ENCODE results near the gene SH3D21.

Gene SH3D21

DNA sequence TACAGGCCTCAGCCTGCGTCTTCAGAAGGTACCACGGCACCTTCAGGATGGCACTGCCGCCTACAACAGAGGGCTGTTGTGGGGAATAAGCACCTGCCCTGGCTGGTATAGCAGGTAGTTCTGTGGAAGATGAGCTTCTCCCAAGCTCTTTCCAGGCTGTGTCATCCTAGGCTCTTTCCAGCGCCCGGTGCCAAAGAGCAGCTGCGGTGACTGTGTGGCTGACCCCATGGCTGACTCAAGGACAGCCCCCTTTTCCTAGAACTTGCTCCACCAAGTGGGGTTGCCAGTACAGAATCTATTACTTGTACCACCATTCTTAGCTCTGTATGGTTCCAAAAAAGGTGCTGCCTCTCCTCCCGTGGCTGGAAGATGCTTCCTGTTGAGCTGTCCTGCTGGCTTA lies 39.2 kb downstream of the SH3D21 start:
- Histone ChIP-seq H3K4me1 (ENCODE audit: low read length) (no peaks in the 10 kb centered on the region), H3K4me3 (ENCODE audit: low read length) (no peak overlapping the region), H3F3A (ENCODE audit: insufficient read depth, low read length) (no peaks in the 10 kb centered on the region), H4K20me1 (ENCODE audit: insufficient read depth, low read length) (no peaks in the 10 kb centered on the region), H3K9ac (ENCODE audit: low read length) (no peak overlapping the region), H3K27ac (ENCODE audit: low read length) (no peak overlapping the region), H3K36me3 (replicated peaks; ENCODE audit: insufficient read depth, low read length) (no peaks in the 10 kb centered on the region; the same call in 1 of the 2 replicates), H3K9me3 (replicated peaks; ENCODE audit: insufficient read depth, low read length) (no peaks in the 10 kb centered on the region), H3K27me3 (replicated peaks; ENCODE audit: insufficient read depth, low read length) (no peaks in the 10 kb centered on the region), H3K79me2 (ENCODE audit: low read length) (no peaks in the 10 kb centered on the region), H3K4me2 (ENCODE audit: low read depth, low read length) (no peak overlapping the region), H2AFZ (ENCODE audit: low read length) (no peak overlapping the region), H3K9me2 (replicated peaks; ENCODE audit: insufficient read depth, low read length) (no peaks in the 10 kb centered on the region)
- TF ChIP-seq, protein P1, sequence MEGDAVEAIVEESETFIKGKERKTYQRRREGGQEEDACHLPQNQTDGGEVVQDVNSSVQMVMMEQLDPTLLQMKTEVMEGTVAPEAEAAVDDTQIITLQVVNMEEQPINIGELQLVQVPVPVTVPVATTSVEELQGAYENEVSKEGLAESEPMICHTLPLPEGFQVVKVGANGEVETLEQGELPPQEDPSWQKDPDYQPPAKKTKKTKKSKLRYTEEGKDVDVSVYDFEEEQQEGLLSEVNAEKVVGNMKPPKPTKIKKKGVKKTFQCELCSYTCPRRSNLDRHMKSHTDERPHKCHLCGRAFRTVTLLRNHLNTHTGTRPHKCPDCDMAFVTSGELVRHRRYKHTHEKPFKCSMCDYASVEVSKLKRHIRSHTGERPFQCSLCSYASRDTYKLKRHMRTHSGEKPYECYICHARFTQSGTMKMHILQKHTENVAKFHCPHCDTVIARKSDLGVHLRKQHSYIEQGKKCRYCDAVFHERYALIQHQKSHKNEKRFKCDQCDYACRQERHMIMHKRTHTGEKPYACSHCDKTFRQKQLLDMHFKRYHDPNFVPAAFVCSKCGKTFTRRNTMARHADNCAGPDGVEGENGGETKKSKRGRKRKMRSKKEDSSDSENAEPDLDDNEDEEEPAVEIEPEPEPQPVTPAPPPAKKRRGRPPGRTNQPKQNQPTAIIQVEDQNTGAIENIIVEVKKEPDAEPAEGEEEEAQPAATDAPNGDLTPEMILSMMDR (IDR thresholded peaks at IDR 0.05; ENCODE audit: low read length): no peak
- no peak for TF ChIP-seq EZH2phosphoT487 (IDR thresholded peaks at IDR 0.05; ENCODE audit: low read length)
- no peak for DNase-seq

DNA sequence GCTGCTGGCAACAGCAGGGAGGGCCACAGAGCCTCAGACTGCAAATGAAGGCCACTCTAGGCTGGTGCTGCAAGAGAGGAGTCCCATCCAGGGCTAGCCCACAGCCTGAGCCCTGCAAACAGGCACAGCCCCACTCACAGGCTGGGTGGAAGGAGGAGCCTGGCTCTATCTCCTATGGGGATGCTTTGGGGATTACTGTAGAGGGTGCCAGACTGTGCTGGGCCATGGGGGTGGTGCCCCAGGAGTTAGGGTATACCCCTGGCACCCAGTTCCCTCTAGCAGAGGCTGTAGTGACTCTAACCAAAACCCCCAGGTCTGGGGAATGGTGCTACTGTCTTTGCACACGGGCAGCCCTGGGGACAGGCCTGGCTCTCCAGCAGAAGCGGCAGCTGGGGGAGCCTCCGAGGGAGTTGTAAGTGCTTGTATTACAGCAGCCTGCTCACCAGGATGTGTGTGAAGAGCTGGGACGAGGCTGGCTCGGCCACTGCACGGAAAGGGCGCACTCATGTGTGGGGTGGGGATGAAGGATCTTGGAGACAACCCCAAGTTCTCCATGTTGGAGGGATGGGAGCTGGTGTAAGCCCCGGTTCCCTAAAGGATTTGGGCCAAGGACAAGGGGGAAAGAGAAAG lies 40.7 kb downstream of the SH3D21 start:
- H3K4me1 ChIP-seq (ENCODE audit: low read length): no peaks in the 10 kb centered on the region
- H3K9me3 ChIP-seq (replicated peaks; ENCODE audit: insufficient read depth, low read length): no peaks in the 10 kb centered on the region
- DNase-seq: no peak
- H3K27ac ChIP-seq (ENCODE audit: low read length): no peak overlapping the region
- no peaks in the 10 kb centered on the region for H3K79me2 ChIP-seq (ENCODE audit: low read length)
- no peak overlapping the region for H3K9ac ChIP-seq (ENCODE audit: low read length)
- no peak overlapping the region for H3K4me2 ChIP-seq (ENCODE audit: low read depth, low read length)
- no peak overlapping the region for H2AFZ ChIP-seq (ENCODE audit: low read length)
- H3K4me3 ChIP-seq (ENCODE audit: low read length): no peak overlapping the region
- TF ChIP-seq EZH2phosphoT487 (IDR thresholded peaks at IDR 0.05; ENCODE audit: low read length) (no peak), EZH2 (optimal IDR thresholded peaks at IDR 0.05; ENCODE audit: low read depth, low read length) (no peak)
- TF ChIP-seq, protein P1 (IDR thresholded peaks at IDR 0.05; ENCODE audit: low read length): no peak
- no peaks in the 10 kb centered on the region for H4K20me1 ChIP-seq (ENCODE audit: insufficient read depth, low read length)
- H3K36me3 ChIP-seq (replicated peaks; ENCODE audit: insufficient read depth, low read length): no peaks in the 10 kb centered on the region; the same call in 1 of the 2 replicates
- no peaks in the 10 kb centered on the region for H3K27me3 ChIP-seq (replicated peaks; ENCODE audit: insufficient read depth, low read length)
- no peaks in the 10 kb centered on the region for H3F3A ChIP-seq (ENCODE audit: insufficient read depth, low read length)
- H3K9me2 ChIP-seq (replicated peaks; ENCODE audit: insufficient read depth, low read length): no peaks in the 10 kb centered on the region

DNA sequence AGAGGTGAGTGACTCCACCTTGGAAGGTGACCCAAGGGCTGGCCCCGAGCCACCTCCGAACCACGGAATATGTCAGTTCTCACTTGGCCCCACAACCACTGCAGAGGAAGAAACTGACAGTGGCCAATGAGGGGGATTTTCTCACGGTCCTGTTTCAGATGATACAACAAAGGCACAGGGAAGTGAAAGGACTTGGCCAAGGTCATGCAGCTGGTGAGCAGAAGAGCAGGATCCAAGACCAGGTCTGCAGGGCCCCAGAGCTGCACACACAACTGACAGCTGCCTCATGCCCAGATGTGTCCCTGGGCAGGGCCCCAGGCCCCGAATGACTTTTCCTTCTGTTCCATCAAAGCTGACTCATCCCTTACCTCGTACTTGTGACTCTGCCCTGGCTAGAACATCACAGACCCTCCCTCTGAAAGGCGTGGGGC lies 43.1 kb downstream of the SH3D21 start:
- H3K9ac ChIP-seq (ENCODE audit: low read length): no peak overlapping the region
- no peaks in the 10 kb centered on the region for H4K20me1 ChIP-seq (ENCODE audit: insufficient read depth, low read length)
- H3K36me3 ChIP-seq (replicated peaks; ENCODE audit: insufficient read depth, low read length): no peaks in the 10 kb centered on the region; the same call in 1 of the 2 replicates
- no peaks in the 10 kb centered on the region for H3K27me3 ChIP-seq (replicated peaks; ENCODE audit: insufficient read depth, low read length)
- H3F3A ChIP-seq (ENCODE audit: insufficient read depth, low read length): no peaks in the 10 kb centered on the region
- TF ChIP-seq EZH2phosphoT487 (IDR thresholded peaks at IDR 0.05; ENCODE audit: low read length): no peak
- TF ChIP-seq, protein P1 (IDR thresholded peaks at IDR 0.05; ENCODE audit: low read length): no peak
- TF ChIP-seq EZH2 (optimal IDR thresholded peaks at IDR 0.05; ENCODE audit: low read depth, low read length): no peak
- H3K79me2 ChIP-seq (ENCODE audit: low read length): no peaks in the 10 kb centered on the region
- no peak for DNase-seq
- no peak overlapping the region for H3K4me3 ChIP-seq (ENCODE audit: low read length)
- H3K9me3 ChIP-seq (replicated peaks; ENCODE audit: insufficient read depth, low read length): no peaks in the 10 kb centered on the region
- no peaks in the 10 kb centered on the region for H3K9me2 ChIP-seq (replicated peaks; ENCODE audit: insufficient read depth, low read length)
- H3K4me2 ChIP-seq (ENCODE audit: low read depth, low read length): no peak overlapping the region
- no peak overlapping the region for H2AFZ ChIP-seq (ENCODE audit: low read length)
- H3K27ac ChIP-seq (ENCODE audit: low read length): no peak overlapping the region
- no peaks in the 10 kb centered on the region for H3K4me1 ChIP-seq (ENCODE audit: low read length)
